K562 (cell line): ENCODE results near the gene CELF4.

Experiments
- BHLHE40 ChIP-seq: IDR thresholded peaks from 2 replicates; pipeline ENCODE4 v1.6.1; 2011; ENCODE audit warnings: low read length, improper control_type of control experiment
- CTCF ChIP-seq, 3 experiments: IDR thresholded peaks in 2 of 3; conservative IDR thresholded peaks in 1 of 3; 2 replicates each; pipeline ENCODE4 v1.5.1; 2011 to 2012; ENCODE audit warnings: low read length in 3 of 3, mild to moderate bottlenecking in 3 of 3, control low read depth in 2 of 3, improper control_type of control experiment in 1 of 3, inconsistent platforms in 1 of 3, low read depth in 1 of 3, mixed read lengths in 1 of 3, moderate library complexity in 1 of 3; ENCODE audit not compliant: insufficient read depth in 2 of 3
- GTF2F1 ChIP-seq: IDR thresholded peaks from 2 replicates; pipeline ENCODE4 v1.6.1; 2011; ENCODE audit warnings: low read depth, low read length, improper control_type of control experiment
- LCOR ChIP-seq: sonication (generic); formaldehyde crosslinking; IDR thresholded peaks from 2 replicates; pipeline ENCODE4 v1.8.0; 2022; ENCODE audit warnings: mild to moderate bottlenecking, missing genetic modification reagents
- NFE2 ChIP-seq: IDR thresholded peaks from 2 replicates; pipeline ENCODE4 v1.6.1; 2014; ENCODE audit warnings: antibody characterized with exemption, low read depth
- PHB2 ChIP-seq: fragments of 450-650 bp; IDR thresholded peaks from 2 replicates; pipeline ENCODE4 v1.6.1; 2017; ENCODE audit warnings: low read depth
- POLR2A ChIP-seq: fragments of 450-650 bp; conservative IDR thresholded peaks from 2 replicates; pipeline ENCODE4 v1.6.1; 2016
- SMC3 ChIP-seq: conservative IDR thresholded peaks from 2 replicates; pipeline ENCODE4 v1.6.1; 2011; ENCODE audit warnings: low read depth, low read length, improper control_type of control experiment; ENCODE audit not compliant: insufficient read depth
- ZNF589 ChIP-seq: fragments of 200-800 bp; sonication (Bioruptor generic); IDR thresholded peaks from 2 replicates; pipeline ENCODE4 v1.6.1; 2016; ENCODE audit warnings: low read depth, missing genetic modification characterization, missing compliant biosample characterization
- TF ChIP-seq, protein P1 (sequence below): fragments of 250-450 bp; sonication (Bioruptor Pico); IDR thresholded peaks from 2 replicates; pipeline ENCODE4 v1.5.0; 2021; ENCODE audit warnings: mild to moderate bottlenecking, borderline replicate concordance
- TF ChIP-seq, protein P2 (sequence below): fragments of 450-650 bp; IDR thresholded peaks from 2 replicates; pipeline ENCODE4 v1.6.1; 2016; ENCODE audit warnings: borderline replicate concordance

DNA sequence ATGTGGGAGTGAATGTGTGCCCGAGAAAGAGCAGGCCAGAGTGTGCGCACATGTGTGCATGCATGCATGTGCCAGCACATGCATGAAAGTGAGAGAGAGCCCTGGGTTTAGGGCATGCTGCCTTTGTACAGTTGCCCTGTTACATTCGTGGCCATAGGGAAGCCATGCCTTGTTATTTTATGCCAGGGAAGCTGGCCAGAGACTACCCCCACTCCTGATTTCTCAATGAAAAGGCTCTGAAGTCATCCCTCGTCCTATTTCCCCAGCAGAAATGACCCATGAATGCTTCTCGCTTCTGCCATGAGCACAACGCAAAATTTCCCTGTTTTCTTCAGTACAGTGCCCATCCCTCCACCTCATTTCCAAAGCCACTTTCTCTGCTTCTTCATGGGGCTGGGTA is 143.0 kb downstream of the CELF4 start:
- no peak for TF ChIP-seq POLR2A
- no peak for TF ChIP-seq GTF2F1
- TF ChIP-seq BHLHE40, result no peak
- no peak for TF ChIP-seq CTCF (IDR thresholded peaks at IDR 0.05 in 2 of 3, conservative IDR thresholded peaks at IDR 0.05 in 1 of 3; ENCODE audit: insufficient read depth in 2 of 3, low read depth in 1 of 3, low read length in 3 of 3)
- TF ChIP-seq PHB2, result no peak
- TF ChIP-seq, protein P1, sequence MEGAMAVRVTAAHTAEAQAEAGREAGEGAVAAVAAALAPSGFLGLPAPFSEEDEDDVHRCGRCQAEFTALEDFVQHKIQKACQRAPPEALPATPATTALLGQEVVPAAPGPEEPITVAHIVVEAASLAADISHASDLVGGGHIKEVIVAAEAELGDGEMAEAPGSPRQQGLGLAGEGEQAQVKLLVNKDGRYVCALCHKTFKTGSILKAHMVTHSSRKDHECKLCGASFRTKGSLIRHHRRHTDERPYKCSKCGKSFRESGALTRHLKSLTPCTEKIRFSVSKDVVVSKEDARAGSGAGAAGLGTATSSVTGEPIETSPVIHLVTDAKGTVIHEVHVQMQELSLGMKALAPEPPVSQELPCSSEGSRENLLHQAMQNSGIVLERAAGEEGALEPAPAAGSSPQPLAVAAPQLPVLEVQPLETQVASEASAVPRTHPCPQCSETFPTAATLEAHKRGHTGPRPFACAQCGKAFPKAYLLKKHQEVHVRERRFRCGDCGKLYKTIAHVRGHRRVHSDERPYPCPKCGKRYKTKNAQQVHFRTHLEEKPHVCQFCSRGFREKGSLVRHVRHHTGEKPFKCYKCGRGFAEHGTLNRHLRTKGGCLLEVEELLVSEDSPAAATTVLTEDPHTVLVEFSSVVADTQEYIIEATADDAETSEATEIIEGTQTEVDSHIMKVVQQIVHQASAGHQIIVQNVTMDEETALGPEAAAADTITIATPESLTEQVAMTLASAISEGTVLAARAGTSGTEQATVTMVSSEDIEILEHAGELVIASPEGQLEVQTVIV (CRISPR knock-in tag), result no peak
- TF ChIP-seq ZNF589, result no peak
- no peak for TF ChIP-seq NFE2
- TF ChIP-seq, protein P2, sequence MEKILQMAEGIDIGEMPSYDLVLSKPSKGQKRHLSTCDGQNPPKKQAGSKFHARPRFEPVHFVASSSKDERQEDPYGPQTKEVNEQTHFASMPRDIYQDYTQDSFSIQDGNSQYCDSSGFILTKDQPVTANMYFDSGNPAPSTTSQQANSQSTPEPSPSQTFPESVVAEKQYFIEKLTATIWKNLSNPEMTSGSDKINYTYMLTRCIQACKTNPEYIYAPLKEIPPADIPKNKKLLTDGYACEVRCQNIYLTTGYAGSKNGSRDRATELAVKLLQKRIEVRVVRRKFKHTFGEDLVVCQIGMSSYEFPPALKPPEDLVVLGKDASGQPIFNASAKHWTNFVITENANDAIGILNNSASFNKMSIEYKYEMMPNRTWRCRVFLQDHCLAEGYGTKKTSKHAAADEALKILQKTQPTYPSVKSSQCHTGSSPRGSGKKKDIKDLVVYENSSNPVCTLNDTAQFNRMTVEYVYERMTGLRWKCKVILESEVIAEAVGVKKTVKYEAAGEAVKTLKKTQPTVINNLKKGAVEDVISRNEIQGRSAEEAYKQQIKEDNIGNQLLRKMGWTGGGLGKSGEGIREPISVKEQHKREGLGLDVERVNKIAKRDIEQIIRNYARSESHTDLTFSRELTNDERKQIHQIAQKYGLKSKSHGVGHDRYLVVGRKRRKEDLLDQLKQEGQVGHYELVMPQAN, result no peak
- no peak for TF ChIP-seq LCOR
- TF ChIP-seq SMC3, result no peak
